Heart right ventricle (tissue), 16 donors: ENCODE results near the gene RECK. TPM values are rescaled to one million over a fixed set of nuclear protein-coding genes. Genes with fewer than 3 reads are reported as not detected.

Source experiments
- ATAC-seq, 8 donors: fragments of 200-7000 bp; cut with Tn5 transposase; one replicate each; pipeline ENCODE4 v1.9.1; 2020; ENCODE audit warnings: mild to moderate bottlenecking in 8 of 8, moderate library complexity in 8 of 8, moderate number of reproducible peaks in 1 of 8
- DNase-seq, 2 donors: peaks; one replicate each; pipeline ENCODE4 v3.0.0-alpha.2; 2020
- H3K27ac ChIP-seq, 10 donors: fragments of 200-600 bp; sonication (generic) in 2 of 10; one replicate each; pipeline versions ENCODE4 v1.5.0 to v1.8.0; 2020 to 2022; ENCODE audit warnings: mild to moderate bottlenecking in 3 of 10
- H3K27me3 ChIP-seq, 7 donors: fragments of 200-600 bp; one replicate each; pipeline ENCODE4 v1.8.0; 2021 to 2022; ENCODE audit warnings: mild to moderate bottlenecking in 2 of 7
- H3K36me3 ChIP-seq, 9 donors: fragments of 200-600 bp; sonication (generic) in 1 of 9; one replicate each; pipeline versions ENCODE4 v1.5.0 to v1.8.0; 2020 to 2022; ENCODE audit warnings: mild to moderate bottlenecking in 2 of 9
- H3K4me1 ChIP-seq, 9 donors: fragments of 200-600 bp; sonication (generic) in 1 of 9; one replicate each; pipeline versions ENCODE4 v1.5.0 to v1.8.0; 2020 to 2022; ENCODE audit warnings: mild to moderate bottlenecking in 4 of 9
- H3K4me3 ChIP-seq, 10 donors: fragments of 200-600 bp; sonication (generic) in 2 of 10; one replicate each; pipeline versions ENCODE4 v1.5.0 to v1.8.0; 2020 to 2022; ENCODE audit warnings: mild to moderate bottlenecking in 7 of 10, moderate library complexity in 2 of 10
- H3K9me3 ChIP-seq, 11 donors: fragments of 200-600 bp in 10 of 11; sonication (generic) in 2 of 11; one replicate each; pipeline versions ENCODE4 v1.5.0 to v1.8.0; 2013 to 2022; ENCODE audit warnings: mild to moderate bottlenecking in 2 of 11, control low read depth in 1 of 11, moderate library complexity in 1 of 11
- CTCF ChIP-seq, 9 donors: fragments of 200-600 bp; sonication (generic) in 2 of 9; IDR thresholded peaks; one replicate each; pipeline versions ENCODE4 v1.5.0 to v1.8.0; 2021 to 2022; ENCODE audit warnings: antibody characterized with exemption in 9 of 9, mild to moderate bottlenecking in 5 of 9, moderate library complexity in 1 of 9
- WGBS, 2 donors: extraction: QIAGEN DNeasy Blood & Tissue Kit; methylation state at CpG; one replicate each; pipeline ENCODE4 v1.1.7; 2013; ENCODE audit warnings: inconsistent platforms in 1 of 2; 5-methylcytosine and 5-hydroxymethylcytosine counted together
- intact Hi-C, 10 donors: fragments of 100-400 bp; cut with DNase I; formaldehyde crosslinking; loops; one replicate each; pipeline versions ENCODE4 v1.11.1 to v1.14.2; 2022
- polyA plus RNA-seq, 2 donors: library from polyadenylated mRNA; stranded (reverse); fragments of 200-250 nt; gene quantifications; one replicate each; pipeline ENCODE4 v1.2.3, GENCODE V29; 2013
- total RNA-seq, 10 donors: library from RNA; stranded (reverse); fragmentation: NEBNext Ultra II Directional in 3 of 10; extraction: Animal tissue kit (Norgen Biotek cat#: 25700) in 3 of 10; gene quantifications; one replicate each; pipeline versions ENCODE4 v1.2.1 to v1.2.4, GENCODE V29; 2021 to 2023
- donor health status: Arrhythmogenic right ventricular cardiomyopathy.
- donor health status: ischemic (EF 13 %, LVEDD 7.1; RV severe dilation, severe dysfunction).
- donor health status: healthy with polysubstance abuse.
- donor health status: DM: no; HTN: yes; CAD: no.
- donor health status: DM: no; HTN: no; CAD: no.
- donor health status: ischemic (EF 25% LVEDD 6.9; RV normal size, moderate dysfunction).
- donor health status: ischemic (EF 25% LVEDD 5.7; RV mildly dilated, moderate dysfunction).
- donor health status: healthy.
- donor health status: DM: yes; HTN: yes; CAD: no.
- donor health status: Ischemic cardiomyopathy.
- donor health status: ischemic (EF 35%, LVEDD 5.7; RV mildly dilated, moderate dysfunction).
- donor health status: nonischemic (EF 11% LVEDD 7.7; RV severe dilation, severe dysfunction).
- donor health status: DM: yes; HTN: yes; CAD: no.
- donor health status: PGD.
- donor health status: ischemic (EF 29% LVEDD 5.4; RV normal size, mild dysfunction).
- donor health status: nonischemic (EF 23%, LVEDD 6.1; RV moderate dilation, normal function).

Gene RECK
- total and polyA plus RNA-seq, 12 donors, result 2.9 to 5.8 (median 5.1) TPM

GRCh38 chr9:36051317-36051716, 14.6 kb downstream of the RECK start:
- no peak overlapping the region for H3K27ac ChIP-seq
- intact Hi-C loops, result no loop called here
- no peak for DNase-seq
- 71 to 82% methylated on average over 2 of the region's 2 CpGs for WGBS, 2 donors
- no peak overlapping the region for H3K4me3 ChIP-seq
- peaks cover 0 to 14% (median 0%) of the 10 kb centered on the region in 9 donors for H3K36me3 ChIP-seq
- no peak for ATAC-seq
- TF ChIP-seq CTCF (IDR thresholded peaks at IDR 0.05), result no peak
- H3K27me3 ChIP-seq, result no peaks in the 10 kb centered on the region
- peaks cover 0 to 34% (median 17%) of the 10 kb centered on the region in 9 donors for H3K4me1 ChIP-seq
- H3K9me3 ChIP-seq, result no peaks in the 10 kb centered on the region

- H3K36me3 ChIP-seq, result peaks cover 0 to 15% (median 0%) of the 10 kb centered on the region in 9 donors
- no peaks in the 10 kb centered on the region for H3K27me3 ChIP-seq
- H3K4me3 ChIP-seq, result no peak overlapping the region
- 39 to 47% methylated on average over 3 of the region's 3 CpGs for WGBS, 2 donors
- peaks cover 0 to 22% (median 11%) of the 10 kb centered on the region in 9 donors for H3K4me1 ChIP-seq
- ATAC-seq (no peak), DNase-seq (no peak)
- no peaks in the 10 kb centered on the region for H3K9me3 ChIP-seq
- TF ChIP-seq CTCF (IDR thresholded peaks at IDR 0.05), result no peak
- intact Hi-C loops, result no loop called here
- H3K27ac ChIP-seq, result no peak overlapping the region
Observed at GRCh38 chr9:36053971-36054370, 17.3 kb downstream of the RECK start.

GRCh38 chr9:36056896-36057295, 20.2 kb downstream of the RECK start:
- ATAC-seq, result no peak
- no peak for TF ChIP-seq CTCF (IDR thresholded peaks at IDR 0.05)
- H3K4me1 ChIP-seq, result peaks cover 0 to 14% (median 5%) of the 10 kb centered on the region in 9 donors
- no peaks in the 10 kb centered on the region for H3K27me3 ChIP-seq
- H3K4me3 ChIP-seq, result no peak overlapping the region
- no peaks in the 10 kb centered on the region for H3K9me3 ChIP-seq
- WGBS, 2 donors, result 48% methylated on average over 3 of the region's 3 CpGs
- peaks cover 0 to 42% (median 0%) of the 10 kb centered on the region in 9 donors for H3K36me3 ChIP-seq
- DNase-seq, result no peak
- H3K27ac ChIP-seq, result no peak overlapping the region
- intact Hi-C loops, result no loop called here

GRCh38 chr9:36063804-36064447, 27.2 kb downstream of the RECK start:
- no peak for TF ChIP-seq CTCF (IDR thresholded peaks at IDR 0.05)
- DNase-seq, result no peak
- 93 to 97% methylated on average over 2 of the region's 2 CpGs for WGBS, 2 donors
- Histone ChIP-seq H3K4me1 (peaks cover 0 to 9% (median 0%) of the 10 kb centered on the region in 9 donors), H3K36me3 (peaks cover 0 to 86% (median 0%) of the 10 kb centered on the region in 9 donors), H3K9me3 (no peaks in the 10 kb centered on the region), H3K4me3 (no peak overlapping the region), H3K27me3 (no peaks in the 10 kb centered on the region), H3K27ac (no peak overlapping the region)
- intact Hi-C loops, result no loop called here
- no peak for ATAC-seq
